Activated CD8-positive, alpha-beta memory T cell treated with anti-CD3 and anti-CD28 coated beads for 4 hours (primary cell): ENCODE results near the gene PEX13.
"Not testable (repeated sequence)": the region's sequence is repeated elsewhere in the genome, so short reads cannot be mapped to it uniquely, and the experiment has no call there.

ENCODE experiments used
- DNase-seq, 2 donors: peaks; one replicate each; pipeline ENCODE4 v3.0.0-alpha.2; 2020; ENCODE audit warnings: low read depth in 2 of 2

The PEX13 gene, protein sequence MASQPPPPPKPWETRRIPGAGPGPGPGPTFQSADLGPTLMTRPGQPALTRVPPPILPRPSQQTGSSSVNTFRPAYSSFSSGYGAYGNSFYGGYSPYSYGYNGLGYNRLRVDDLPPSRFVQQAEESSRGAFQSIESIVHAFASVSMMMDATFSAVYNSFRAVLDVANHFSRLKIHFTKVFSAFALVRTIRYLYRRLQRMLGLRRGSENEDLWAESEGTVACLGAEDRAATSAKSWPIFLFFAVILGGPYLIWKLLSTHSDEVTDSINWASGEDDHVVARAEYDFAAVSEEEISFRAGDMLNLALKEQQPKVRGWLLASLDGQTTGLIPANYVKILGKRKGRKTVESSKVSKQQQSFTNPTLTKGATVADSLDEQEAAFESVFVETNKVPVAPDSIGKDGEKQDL

DNA sequence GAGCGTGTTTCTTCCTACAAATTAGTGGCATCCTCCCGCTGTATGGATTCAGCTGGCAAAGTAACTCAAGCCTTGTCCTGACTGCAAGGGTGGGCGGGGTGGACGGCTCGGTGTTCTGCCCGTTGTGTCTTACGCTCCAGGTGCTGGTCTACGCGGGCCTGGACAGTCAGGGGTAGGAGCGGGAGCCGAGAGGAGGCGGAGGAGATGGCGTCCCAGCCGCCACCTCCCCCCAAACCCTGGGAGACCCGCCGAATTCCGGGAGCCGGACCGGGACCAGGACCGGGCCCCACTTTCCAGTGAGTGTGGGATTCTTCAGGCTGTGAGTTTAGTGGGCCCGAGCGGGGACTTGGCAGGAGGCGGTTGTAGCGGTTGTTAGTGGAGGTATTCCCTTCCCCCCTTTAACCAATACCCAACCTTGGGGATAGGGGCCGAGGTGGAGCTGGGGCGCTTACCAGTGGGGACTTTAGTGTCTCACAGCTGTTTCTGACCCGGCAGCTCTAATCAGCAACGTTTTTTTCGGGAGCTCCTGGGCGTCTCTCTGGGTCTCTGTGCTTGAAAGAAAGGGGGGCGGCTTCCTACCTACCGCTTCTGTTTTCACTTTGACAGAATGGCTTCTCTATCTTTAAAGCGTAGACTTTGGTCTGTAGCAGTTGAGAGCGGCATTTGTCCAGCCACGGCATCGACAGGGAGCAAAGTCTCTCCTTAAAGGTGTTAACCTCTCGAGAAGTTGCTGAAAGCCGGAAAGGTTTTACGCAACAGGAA lies at the start of gene PEX13, which contains the start of gene PUS10:
TSS of gene PEX13 (plus strand) at position 165 of the 762 bp plus-strand sequence. CDS start at position 205, 40 bp downstream.
TSS of gene PUS10 (minus strand) at position 700 of the 762 bp plus-strand sequence. CDS start 6,365 bp downstream, outside the sequence.
- DNase-seq: peak; percentile 33 to 46

DNA sequence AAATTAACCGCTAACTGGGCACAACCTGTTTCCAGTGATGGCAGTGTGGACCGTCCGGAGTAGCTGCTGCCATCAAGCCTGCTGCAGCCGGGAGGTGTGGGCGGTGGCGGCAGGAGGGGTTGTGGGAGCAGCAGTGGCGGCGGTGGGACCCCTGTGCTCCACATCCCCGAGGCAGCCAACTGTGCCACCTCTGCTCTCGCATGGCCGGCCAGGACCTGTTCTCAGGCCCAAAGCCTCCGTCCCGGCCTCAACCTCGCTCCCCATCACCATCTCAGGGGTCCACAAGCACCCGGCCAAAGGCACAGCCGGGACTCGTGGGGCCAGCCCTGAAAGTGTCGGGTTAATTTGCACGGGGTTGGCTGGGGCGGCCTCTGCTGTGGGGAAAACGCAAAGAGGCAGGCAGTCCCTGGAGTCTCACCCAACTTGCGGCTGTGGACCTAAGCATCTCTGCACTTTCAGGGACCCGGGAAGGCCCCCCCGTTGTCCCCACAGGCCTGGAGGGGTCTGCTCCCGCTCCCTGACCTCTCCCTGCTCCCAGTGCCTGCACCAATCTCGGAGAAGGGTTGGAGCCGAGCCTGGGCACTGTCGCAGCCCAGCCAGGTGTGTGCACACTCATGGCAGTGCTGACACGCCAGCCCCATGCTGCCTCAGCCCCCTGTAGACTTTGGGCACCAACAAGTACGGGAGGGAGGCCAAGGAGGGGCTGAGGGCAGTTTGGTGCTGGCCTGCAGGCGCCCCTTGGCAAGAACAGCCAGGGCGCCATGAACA lies 44.4 kb upstream of the PEX13 start:
- no peak for DNase-seq

DNA sequence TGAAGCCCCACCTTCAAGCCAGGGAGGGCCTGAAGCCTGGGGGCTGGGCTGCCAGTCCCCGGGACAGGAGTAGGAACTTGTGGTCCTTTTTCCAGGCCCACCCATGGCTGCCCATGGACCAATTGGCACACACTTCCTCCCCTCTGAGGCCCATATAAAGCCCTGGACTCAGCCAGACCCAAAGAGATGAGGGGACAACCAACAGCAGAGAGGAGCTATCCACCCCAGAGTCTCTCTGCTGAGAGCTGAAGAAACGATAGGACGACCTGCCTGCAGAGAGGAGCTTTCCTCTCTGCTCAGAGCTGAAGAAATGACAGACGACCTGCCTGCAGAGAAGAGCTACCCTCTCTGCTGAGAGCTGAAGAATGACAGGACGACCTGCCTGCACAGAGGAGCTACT lies 43.8 kb upstream of the PEX13 start:
- no peak for DNase-seq

DNA sequence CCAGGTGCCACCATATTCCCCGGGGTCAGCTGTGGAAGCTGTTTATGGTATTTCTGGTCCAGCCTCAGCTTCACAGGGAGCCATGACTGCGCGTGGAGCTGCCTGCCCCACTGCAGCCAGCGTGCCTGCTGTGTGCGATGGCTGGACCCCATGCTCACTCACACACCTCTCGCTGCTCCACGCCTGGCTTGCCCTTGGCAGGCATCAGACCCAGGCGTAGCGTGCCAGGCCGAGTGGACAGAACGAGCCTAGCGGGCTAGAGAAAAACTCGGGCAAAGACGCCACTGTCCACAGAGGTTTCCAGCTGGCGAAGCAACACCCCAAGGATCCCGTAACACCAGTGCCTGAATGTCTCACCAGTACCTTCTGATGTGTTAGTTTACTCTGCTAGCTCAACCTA lies 42.9 kb upstream of the PEX13 start:
- no peak for DNase-seq

DNA sequence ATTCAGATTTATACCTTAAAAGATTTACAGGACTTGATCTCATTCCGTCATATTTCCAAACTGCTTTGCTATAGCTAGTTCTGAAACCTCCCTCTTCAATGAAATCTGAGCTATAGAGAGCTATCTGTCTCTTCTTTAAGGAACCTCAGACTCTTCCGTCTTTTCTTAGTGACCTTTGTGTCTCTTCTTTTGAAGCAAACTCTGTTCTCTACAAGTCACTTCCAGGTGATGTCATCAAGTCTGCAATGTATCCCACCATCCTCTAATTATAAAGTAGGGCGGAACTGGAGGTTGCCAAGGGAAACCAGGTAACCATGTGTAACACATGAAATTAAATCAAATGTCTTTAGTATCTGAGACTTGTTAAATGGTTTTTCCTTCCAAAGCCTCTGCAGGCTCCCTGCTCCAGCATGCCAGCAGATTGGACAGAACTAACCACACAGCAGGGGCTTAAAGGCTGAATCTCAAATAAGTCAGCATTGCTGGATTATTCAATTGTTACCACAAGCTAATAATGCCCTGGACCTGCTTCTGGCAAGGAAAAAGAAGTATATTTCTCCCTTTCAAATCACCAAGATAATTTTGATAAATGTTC lies 41.2 kb upstream of the PEX13 start:
- no peak for DNase-seq

DNA sequence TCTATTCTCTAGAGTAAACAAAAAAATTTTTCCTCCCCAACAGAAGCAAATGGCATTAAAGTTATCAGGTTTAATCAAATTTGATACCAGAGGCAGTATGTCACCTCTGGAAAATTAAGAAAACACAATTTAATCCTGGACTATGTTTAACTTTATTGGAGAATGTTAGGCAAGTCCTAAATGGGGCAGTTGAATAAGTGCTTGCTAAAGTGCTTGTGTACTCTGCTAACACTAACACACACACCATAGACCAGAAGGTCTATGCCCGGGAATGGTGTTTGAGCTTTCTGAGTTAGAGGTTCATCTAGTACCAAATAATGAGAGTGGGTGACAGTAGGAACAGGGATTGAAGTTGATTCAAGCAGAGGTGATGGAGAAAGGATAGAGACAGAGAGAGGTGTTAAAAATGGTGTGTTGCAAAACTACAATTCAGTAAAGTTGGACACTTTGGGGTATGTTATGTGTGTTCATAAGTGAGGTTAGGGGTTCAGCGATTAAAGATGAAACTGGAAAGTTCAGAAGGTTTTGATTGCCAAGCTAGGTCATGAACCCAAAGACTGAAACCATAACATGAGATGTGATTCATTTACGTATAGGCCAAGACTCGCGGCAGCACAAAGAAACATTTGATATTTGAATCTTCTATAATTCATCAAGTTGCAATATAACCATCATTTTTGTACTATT lies 40.5 kb upstream of the PEX13 start:
- DNase-seq: no peak

DNA sequence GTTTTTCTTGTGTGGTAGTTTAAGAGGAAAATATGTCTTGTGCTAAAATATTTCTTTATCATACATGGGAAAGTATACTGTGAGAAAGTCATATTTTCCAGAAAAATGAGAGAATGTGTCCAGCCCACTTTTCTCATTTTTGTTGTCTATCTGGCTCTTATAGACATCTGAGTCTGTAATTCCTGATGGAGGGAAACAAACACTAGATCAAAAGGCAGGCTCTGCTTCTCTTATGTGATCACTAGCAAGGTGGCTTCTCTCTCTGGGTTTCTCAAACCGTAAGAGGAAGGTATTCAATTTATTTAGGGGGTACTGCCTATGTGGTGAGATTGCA lies 40.0 kb upstream of the PEX13 start:
- no peak for DNase-seq

DNA sequence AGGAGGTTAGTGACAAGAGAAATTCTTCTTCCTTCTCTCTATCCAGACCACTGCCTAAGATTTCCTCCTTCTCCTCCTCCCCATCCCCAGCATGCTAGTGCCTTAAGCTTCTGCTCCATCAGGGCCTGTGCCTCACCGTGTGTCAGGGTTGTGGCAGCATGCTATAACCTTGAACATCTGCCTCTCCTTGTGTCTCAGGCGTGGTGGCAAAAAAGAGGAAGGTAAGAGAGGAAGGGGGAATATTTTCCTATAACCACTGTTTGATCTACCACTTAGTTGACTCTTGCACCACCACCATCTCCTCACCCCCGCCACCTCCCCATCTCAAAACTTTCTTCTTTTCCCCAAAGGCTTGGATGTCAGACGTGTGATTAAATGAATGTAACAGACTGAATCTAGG lies 38.3 kb upstream of the PEX13 start:
- DNase-seq: no peak

DNA sequence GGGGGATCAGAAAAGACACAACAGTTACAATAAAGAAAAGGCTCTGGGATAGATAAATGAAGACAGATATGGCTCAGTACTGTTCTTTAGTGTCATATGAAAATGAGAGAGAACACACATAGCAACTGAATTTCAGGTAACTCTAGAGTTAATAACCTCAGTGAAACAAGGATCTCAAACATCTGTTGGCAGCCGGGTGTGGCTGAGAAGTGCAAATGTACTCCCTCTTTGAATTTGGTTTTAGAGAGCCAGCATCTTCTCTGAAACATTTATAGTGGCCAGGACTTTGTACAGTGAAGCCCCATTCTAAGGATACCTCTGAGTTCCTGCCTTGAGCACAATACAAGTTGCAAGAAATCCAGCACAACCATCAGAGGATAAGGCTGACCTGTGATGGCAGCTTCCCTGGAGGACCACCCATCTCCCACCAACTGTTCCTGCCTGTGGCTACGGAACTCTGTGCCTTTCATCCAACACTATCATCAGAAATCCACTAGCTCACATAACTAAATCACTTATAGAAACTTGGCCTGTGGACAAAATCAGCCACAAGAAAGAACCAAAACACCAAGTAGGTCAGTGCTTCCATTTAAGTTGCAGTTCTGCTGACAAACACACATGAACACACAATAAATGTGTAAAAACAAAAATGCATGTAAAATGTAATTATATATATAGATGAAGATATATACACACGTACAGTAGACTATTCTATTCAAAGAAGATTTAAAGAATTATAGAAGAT lies 37.3 kb upstream of the PEX13 start:
- no peak for DNase-seq

DNA sequence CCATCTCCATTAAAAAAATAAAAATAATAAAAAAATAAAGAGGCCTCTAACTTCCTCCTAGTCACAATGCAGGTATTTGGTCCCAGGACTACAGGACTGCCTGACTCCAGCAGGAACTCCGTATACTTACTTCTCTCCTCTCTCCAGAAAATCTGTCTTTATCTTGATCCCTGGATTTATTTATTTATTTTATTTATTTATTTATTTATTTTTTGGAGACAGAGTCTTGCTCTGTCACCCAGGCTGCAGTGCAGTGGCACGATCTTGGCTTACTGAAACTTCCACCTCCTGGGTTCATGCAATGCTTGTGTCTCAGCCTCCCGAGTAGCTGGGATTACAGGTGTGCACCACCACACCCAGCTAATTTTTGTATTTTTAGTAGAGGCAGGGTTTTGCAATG lies 35.5 kb upstream of the PEX13 start:
- DNase-seq: not testable (repeated sequence)

DNA sequence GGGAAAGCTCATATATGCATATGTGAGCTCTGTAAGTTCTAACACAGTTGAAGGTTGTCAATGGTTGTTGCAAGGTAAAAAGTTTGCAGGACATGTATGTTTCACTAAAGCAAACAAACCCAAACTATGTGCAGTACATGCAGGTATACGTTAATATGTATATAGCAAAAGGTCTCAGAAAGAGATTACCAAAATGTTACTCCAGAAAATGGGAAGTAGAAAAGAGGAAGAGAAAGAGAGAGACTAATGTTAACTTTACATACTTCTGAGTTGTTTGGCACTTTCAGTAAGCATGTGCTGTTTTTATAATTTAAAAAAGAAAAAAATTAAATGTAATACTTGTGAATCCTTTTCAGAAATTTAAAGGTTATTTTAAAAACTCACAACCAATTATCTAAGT lies 32.8 kb upstream of the PEX13 start:
- no peak for DNase-seq

DNA sequence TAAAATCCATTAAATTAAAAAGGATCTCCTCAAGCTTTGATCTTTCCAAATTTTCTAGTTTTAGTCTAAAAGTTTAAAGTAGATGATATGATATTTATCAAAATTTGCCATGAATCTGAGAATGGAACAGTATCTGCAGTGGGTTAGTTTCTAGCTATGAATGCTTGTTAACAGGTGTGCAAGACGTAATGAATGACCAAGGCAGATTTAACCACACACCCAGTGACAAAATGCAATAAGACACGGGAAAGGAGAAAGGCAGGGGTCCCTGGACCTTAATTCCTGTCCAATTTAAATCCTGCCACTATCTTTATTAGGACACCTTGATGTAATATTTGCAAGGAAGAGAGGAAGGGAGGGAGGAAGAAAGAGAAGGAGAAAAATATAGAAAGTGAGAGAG lies 30.5 kb upstream of the PEX13 start:
- DNase-seq: no peak

DNA sequence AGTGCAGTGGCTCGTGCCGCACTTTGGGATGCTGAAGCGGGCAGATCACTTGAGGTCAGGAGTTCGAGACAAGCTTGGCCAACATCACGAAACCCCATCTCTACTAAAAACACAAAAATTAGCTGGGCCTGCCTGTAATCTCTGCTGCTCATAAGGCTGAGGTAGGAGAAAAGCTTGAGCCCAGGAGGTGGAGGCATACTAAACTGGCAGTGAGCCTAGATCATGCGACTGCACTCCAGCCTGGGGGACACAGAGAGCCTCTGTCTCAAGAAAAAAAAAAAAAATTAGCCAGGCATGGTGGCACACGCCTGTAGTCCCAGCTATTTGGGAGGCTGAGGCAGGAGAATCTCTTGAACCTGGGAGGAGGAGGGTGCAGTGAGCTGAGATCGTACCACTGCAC lies 29.9 kb upstream of the PEX13 start:
- not testable (repeated sequence) for DNase-seq

DNA sequence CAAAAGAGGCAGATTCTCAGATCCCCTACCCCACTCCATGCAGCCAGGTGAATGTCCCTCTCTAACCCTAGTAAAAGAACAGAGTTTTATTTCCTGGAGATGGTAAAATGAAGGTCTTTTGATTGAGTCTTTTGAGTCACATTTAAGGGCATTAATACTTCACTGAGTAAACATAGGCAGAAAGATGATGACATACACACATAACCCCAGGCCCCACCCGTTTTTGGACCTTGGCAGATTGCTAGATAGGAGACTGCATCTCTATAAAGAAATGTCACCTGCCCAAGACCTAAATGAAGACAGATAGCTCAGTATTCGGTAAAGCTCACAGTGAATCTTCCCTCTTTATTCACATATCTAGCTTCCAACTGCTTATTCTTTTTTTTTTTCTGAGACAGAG lies 28.3 kb upstream of the PEX13 start:
- DNase-seq: no peak

DNA sequence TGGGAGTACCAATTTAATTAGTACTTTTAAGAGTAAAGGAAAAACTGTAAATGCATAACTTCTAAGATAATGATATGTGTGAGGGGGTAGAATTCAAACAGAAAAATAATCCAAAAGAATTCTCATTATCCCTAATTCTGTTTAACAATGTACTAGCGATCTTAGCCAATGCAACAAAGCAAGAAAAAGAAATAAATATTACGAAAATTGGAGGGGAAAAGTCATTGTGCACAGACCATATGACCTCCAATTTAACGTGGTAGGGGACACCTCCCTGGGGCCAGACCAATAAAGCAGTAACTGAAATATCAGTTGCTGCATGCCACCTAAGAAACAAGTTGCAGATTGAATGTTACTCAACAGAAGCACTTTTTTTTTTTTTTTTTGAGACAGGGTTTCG lies 25.9 kb upstream of the PEX13 start:
- no peak for DNase-seq

DNA sequence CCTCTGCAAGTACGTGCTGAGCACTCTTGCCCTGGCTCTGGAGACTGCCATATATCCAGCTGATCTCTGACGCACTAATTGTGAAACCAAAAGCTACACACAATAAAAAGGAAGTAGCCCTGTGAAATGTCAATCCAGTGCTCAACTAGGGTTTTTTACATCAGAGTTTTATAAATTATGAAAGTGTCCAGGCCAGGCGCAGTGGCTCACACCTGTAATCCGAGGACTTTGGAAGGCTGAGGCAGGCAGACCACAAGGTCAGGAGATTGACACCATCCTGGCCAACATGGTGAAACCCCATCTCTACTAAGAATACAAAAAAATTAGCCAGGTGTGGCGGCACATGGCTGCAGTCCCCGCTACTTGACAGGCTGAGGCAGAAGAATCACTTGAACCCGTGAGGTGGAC lies 24.5 kb upstream of the PEX13 start:
- no peak for DNase-seq

DNA sequence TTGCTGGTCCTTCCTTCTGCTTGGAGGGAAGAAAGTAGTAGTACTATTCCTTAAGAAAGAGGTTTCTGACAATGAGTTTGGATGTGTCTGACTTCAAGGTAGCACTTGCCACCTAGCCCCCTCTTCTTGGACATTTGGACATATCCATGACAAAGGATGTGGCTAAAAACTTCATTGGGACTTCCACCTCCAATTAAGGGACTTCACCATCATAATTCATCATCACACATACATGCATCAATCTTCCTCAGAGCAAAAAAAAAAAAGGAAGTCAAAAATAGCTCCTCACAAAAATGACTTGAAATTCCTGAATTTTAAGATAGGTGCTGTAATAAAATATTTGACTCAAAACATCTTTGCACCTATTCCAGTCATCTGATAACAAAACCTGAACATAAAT lies 23.4 kb upstream of the PEX13 start:
- no peak for DNase-seq

DNA sequence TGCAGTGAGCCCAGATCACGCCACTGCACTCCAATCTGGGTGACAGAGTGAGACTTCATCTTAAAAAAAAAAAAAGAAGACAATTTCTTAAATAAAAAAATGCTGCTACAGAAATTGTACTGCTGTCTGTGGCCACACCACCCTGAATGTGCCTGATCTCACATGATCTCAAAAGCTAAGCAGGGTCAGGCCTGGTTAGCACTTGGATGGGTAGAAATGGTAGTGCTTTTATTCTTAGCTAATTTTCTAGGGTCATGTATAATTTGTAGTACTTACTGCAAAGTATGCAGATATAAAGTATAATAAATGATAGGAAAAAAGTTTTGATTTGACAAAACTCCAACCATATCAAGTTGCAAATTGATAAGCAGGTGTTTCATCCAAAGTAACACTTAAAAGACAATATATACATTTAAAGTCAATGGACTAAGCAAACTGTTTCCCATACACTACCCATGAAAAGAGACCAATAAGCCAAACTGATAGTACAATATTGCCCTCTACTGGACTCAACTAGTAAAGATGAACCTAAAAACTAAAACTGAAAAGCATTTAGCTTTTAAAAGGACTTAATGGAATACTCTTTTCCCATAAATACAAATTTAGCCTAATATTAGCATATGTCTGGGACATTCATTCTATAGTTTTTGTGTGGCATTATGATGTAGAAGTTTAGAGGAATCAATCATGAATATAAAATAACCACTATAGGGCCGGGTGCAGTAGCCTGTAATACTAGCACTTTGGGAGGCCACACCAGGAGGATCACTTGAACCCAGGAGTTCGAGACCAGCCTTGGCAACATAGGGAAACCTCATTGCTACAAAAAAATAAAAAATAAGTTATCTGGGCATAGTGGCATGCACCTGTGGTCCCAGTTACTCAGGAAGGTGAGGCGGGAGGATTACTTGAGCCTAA lies 18.6 kb upstream of the PEX13 start:
- DNase-seq: no peak

DNA sequence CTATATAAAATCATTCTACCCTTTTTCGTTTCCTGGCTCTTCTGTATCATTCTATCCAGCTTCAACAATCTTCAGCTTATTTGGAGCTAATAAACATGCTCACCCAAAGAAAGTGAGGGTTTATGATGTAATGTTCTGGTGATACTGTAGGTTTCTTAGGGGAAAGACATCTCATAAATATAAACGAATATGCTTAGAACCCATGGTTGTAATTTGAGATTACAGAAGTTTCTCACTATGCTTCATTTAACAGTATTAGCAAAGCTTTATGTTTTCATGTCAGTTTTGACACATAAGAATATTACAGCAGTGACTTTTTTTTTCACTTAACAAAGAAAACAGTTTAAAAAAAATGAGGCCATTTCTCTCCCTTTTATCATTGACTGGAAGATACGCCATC lies 11.8 kb upstream of the PEX13 start:
- no peak for DNase-seq
